K562 (cell line): ENCODE data around the gene OST4. TPM values are rescaled to one million over a fixed set of nuclear protein-coding genes. Genes with fewer than 3 reads are reported as not detected.

ENCODE experiments used
- AFF1 ChIP-seq, 2 experiments: fragments of 450-650 bp; IDR thresholded peaks; 2 replicates each; pipeline ENCODE4 v1.6.1; 2018; ENCODE audit warnings: mild to moderate bottlenecking in 2 of 2, low read depth in 1 of 2; ENCODE audit not compliant: partially characterized antibody in 2 of 2
- ATF3 ChIP-seq, 2 experiments: fragments of 450-650 bp in 1 of 2; sonication (generic) in 1 of 2; formaldehyde crosslinking in 1 of 2; IDR thresholded peaks in 1 of 2; conservative IDR thresholded peaks in 1 of 2; 2 replicates each; pipeline versions ENCODE4 v1.6.1 to v1.8.1; 2016 to 2023; ENCODE audit warnings: mild to moderate bottlenecking in 2 of 2, moderate library complexity in 2 of 2, inconsistent platforms in 1 of 2, missing genetic modification reagents in 1 of 2
- BRF1 ChIP-seq: IDR thresholded peaks from 3 replicates; pipeline ENCODE4 v1.6.1; 2011; ENCODE audit warnings: borderline replicate concordance, mild to moderate bottlenecking; ENCODE audit not compliant: insufficient read length; ENCODE audit errors: extremely low read depth
- ELF4 ChIP-seq: fragments of 450-650 bp; formaldehyde crosslinking; IDR thresholded peaks from 2 replicates; pipeline ENCODE4 v1.4.0; 2022; ENCODE audit warnings: missing genetic modification characterization
- ESRRB ChIP-seq: fragments of 250-450 bp; sonication (Bioruptor Pico); IDR thresholded peaks from 2 replicates; pipeline ENCODE4 v1.5.0; 2020; ENCODE audit warnings: mild to moderate bottlenecking, moderate library complexity, borderline replicate concordance
- KDM4B ChIP-seq, 2 experiments: fragments of 450-650 bp in 1 of 2; sonication (generic) in 1 of 2; IDR thresholded peaks; 2 replicates each; pipeline ENCODE4 v1.6.1; 2016 to 2017; ENCODE audit warnings: borderline replicate concordance in 2 of 2, antibody characterized with exemption in 1 of 2, low read depth in 1 of 2, mild to moderate bottlenecking in 1 of 2
- NCOA1 ChIP-seq: fragments of 450-650 bp; IDR thresholded peaks from 2 replicates; pipeline ENCODE4 v1.6.1; 2016; ENCODE audit warnings: low read depth
- PHB ChIP-seq: fragments of 250-450 bp; sonication (Bioruptor Pico); IDR thresholded peaks from 2 replicates; pipeline ENCODE4 v1.5.0; 2021
- TAF9B ChIP-seq: fragments of 450-650 bp; IDR thresholded peaks from 2 replicates; pipeline ENCODE4 v1.6.1; 2018; ENCODE audit warnings: mild to moderate bottlenecking; ENCODE audit not compliant: partially characterized antibody
- ZHX1 ChIP-seq: fragments of 150-350 bp; conservative IDR thresholded peaks from 2 replicates; pipeline ENCODE4 v1.6.1; 2014; ENCODE audit warnings: low read length
- polyA plus RNA-seq, 8 experiments: library from polyadenylated mRNA; depleted of rRNA in 4 of 8; stranded (reverse) in 5 of 8; unstranded in 3 of 8; fragments of >200 nt; fragmentation: Nextera tagmentation in 2 of 8; fragmentation: Illumina TruSeq in 1 of 8; extraction: Ambion mirVana in 2 of 8; extraction: Trizol in 1 of 8; gene quantifications; 2 replicates each; pipeline versions ENCODE4 v1.2.1 to v1.2.3, GENCODE V29; 2011 to 2014; ENCODE audit warnings: inconsistent platforms in 1 of 8, missing spikeins in 1 of 8
- total RNA-seq, 7 experiments: library from RNA; depleted of rRNA in 6 of 7; stranded (reverse); fragments of >200 nt in 6 of 7; fragmentation: Illumina TruSeq in 2 of 7; extraction: Trizol in 2 of 7; gene quantifications; 2 replicates each; pipeline versions ENCODE4 v1.2.1 to v1.2.3, GENCODE V29; 2011 to 2021; ENCODE audit warnings: low replicate concordance in 1 of 7
- TF ChIP-seq, protein P1 (sequence below): fragments of 250-450 bp; sonication (Bioruptor Pico); IDR thresholded peaks from 2 replicates; pipeline ENCODE4 v1.5.0; 2020; ENCODE audit warnings: mild to moderate bottlenecking, borderline replicate concordance
- TF ChIP-seq, protein P2 (sequence below): sonication (generic); formaldehyde crosslinking; IDR thresholded peaks from 2 replicates; pipeline ENCODE4 v1.4.0; 2020; ENCODE audit warnings: mild to moderate bottlenecking, missing genetic modification reagents

OST4 gene
- total and polyA plus RNA-seq, 9 of the 15 experiments (the other 6 are each of a cell fraction or from before 2014, with no cell fraction given), result 186 to 1,155 (median 355) TPM

DNA sequence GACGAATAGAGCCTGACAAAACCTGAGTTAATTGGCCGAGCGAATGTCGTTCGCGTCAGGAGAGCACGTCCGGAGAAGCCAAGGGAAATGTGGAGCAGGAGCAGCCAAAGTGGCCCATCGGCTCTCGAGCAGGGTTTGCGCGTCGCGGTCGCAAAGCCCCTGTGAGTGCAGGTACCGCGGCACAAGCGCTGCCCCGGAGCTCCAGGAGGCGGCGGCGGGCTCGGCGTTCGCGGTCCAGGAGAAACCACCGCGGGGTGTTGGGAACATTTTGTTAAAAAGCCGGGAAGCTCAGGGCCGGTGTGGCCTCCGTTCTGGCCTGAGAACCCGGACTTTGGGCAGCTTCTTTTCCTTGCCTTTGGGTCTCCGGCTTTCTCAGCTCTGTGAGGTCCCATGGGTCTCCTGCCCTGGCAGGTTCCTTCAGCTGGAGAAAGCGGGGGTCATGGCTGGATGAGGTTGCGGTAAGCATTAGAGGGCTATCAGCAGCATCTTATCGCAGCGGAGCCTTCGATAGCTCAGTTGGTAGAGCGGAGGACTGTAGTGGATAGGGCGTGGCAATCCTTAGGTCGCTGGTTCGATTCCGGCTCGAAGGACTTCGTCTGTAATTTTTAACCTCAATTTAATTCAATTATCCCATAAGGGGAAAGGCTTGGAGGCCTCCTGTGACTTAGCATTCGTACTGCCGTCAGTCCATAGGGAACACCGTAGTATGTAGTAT, 21.0 kb downstream of the OST4 start (continued):
- peak; percentile 62; the same call in 1 of the 2 replicates for TF ChIP-seq ATF3 (IDR thresholded peaks at IDR 0.05)
- TF ChIP-seq ATF3 (CRISPR knock-in tag; conservative IDR thresholded peaks at IDR 0.05), result no peak
- 0 out of 2 replicates have a peak, but pooled peaks have one; percentile 80 for TF ChIP-seq ESRRB
- peak; percentile 96 for TF ChIP-seq BRF1
- 0 out of 4 replicates have a peak, but pooled peaks of 1 of the 2 experiments have one; percentile 2 for TF ChIP-seq KDM4B (IDR thresholded peaks at IDR 0.05; ENCODE audit: borderline replicate concordance in 2 of 2, low read depth in 1 of 2)
- 0 out of 2 replicates have a peak, but pooled peaks have one; percentile 14 for TF ChIP-seq PHB (CRISPR knock-in tag)
- TF ChIP-seq, protein P1, sequence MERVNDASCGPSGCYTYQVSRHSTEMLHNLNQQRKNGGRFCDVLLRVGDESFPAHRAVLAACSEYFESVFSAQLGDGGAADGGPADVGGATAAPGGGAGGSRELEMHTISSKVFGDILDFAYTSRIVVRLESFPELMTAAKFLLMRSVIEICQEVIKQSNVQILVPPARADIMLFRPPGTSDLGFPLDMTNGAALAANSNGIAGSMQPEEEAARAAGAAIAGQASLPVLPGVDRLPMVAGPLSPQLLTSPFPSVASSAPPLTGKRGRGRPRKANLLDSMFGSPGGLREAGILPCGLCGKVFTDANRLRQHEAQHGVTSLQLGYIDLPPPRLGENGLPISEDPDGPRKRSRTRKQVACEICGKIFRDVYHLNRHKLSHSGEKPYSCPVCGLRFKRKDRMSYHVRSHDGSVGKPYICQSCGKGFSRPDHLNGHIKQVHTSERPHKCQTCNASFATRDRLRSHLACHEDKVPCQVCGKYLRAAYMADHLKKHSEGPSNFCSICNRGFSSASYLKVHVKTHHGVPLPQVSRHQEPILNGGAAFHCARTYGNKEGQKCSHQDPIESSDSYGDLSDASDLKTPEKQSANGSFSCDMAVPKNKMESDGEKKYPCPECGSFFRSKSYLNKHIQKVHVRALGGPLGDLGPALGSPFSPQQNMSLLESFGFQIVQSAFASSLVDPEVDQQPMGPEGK (CRISPR knock-in tag), result peak; percentile 54; the same call in 1 of the 2 replicates
- no peak for TF ChIP-seq AFF1 (IDR thresholded peaks at IDR 0.05; ENCODE audit: low read depth in 1 of 2, partially characterized antibody in 2 of 2)
- no peak for TF ChIP-seq NCOA1
- 0 out of 2 replicates have a peak, but pooled peaks have one; percentile 64 for TF ChIP-seq ZHX1
- TF ChIP-seq, protein P2, sequence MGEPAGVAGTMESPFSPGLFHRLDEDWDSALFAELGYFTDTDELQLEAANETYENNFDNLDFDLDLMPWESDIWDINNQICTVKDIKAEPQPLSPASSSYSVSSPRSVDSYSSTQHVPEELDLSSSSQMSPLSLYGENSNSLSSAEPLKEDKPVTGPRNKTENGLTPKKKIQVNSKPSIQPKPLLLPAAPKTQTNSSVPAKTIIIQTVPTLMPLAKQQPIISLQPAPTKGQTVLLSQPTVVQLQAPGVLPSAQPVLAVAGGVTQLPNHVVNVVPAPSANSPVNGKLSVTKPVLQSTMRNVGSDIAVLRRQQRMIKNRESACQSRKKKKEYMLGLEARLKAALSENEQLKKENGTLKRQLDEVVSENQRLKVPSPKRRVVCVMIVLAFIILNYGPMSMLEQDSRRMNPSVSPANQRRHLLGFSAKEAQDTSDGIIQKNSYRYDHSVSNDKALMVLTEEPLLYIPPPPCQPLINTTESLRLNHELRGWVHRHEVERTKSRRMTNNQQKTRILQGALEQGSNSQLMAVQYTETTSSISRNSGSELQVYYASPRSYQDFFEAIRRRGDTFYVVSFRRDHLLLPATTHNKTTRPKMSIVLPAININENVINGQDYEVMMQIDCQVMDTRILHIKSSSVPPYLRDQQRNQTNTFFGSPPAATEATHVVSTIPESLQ (CRISPR knock-in tag), result no peak
- TF ChIP-seq ELF4, result peak; percentile 72
- no peak for TF ChIP-seq TAF9B
